DLD1 (cell line): ENCODE results near the gene KRTAP5-5.

Experiments
- in situ Hi-C: cut with HindIII; loops from 2 replicates; pipeline ENCODE4 v1.10.0; 2017; ENCODE audit warnings: low sequenced_read_pairs

Gene KRTAP5-5

DNA sequence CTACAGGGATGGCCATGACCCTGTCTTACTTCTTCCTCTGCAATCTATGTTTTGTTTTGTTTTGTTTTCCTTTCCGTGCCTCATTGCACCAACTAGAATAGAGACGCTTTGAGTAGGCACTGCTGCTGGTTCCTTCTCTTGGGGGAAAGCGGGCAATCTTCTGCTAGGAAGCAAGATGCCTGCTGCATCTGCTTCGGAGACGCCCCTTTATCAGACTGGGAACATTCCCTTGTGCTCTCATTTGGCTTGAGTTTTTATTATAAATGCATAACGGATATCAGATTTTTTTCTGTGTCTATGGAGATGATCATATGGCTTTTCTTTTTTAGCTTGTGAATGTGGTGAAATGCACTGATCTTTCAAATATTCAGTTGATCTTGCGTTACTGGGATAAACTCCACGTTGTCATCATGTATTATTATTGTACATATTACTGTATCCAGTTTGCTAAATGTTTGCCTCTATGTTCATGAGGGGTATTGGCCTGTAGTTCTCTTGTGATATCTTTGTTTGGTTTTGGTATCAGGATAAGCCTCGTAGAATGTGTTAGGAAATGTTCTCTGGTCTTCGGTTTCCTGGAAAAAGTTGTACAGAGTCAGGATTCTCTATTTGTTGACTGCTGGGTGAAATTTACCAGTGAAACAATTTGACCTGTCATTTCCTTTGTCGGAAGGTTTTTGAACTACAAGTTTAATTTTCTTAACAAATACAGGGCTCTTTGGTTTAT, 44.0 kb downstream of the KRTAP5-5 start:
- in situ Hi-C loops = no loop called here

DNA sequence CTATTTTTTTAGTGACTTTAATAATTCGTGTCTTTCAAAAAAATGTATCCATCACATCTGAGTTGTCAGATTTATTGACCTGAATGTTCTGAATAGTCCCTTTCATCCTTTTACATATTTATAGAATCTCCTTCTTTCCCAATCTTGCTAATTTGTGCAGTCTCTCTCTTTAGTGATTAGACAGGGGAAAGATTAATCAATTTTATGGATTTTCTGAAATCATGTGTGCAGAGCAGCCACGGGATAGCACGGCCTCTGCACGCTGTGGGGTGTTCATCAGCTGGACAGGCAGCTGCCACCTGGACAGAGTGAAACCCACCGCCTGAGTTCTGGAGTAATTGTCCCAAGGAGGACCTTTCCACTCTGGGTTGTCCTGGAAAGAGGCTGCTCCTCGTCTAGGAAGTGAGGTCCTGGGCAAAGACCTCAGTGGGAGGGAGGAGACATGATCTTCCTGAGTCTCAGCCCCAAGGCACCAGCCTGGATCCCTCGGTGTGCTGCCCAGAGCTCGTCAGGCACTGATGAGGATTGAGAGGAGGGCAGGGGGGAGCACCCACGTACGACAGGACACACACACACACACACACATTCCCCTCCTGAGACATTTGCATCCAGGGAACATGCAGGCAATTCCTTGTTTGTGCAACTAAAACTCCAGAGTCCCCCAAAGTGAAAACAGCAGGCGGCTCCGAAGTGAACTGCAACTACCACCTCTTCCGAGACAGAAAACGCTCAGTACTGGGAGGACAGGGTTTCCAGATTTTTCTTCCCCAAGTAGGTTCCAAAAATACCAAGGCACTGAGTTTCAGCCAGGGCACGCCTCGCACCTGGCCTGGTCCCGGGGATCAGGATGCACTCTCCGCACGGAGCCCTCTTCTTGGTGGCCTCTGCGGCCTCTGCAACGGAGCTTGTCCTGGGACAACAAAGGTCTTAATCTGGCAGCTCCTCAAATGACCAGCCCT, 44.9 kb downstream of the KRTAP5-5 start:
- in situ Hi-C loops = no loop called here

DNA sequence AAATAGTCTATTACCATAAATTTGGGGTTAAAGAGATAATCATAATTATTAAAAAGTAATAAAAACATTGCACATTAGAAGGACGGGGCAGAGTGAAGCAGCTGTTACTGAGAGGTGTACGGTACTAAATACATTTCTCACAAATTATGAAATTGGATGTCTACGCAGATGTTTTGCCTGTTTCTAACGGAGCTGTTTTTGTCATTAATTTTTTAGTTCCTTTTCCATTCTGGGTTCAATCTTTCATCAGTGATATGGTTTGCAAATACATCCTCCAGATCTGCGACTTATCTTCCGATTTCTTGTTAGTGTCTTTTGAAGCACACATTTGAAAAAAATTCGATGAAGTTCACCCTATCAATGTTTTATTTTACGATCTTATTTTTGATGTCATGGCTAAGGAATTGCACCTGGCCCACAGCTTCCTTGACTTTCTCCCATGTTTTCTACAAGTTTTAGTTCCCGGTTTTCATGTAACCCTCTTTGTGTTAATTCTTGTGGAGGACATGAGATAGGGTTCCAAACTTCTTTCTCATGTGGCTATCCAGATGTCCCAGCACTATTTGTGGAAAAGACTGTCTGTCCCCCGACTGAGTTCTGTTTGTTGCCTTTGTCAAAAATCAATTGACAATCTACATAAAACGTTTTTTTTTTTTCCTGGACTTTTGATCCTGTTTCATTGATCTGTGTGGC, 46.1 kb downstream of the KRTAP5-5 start:
- in situ Hi-C loops = no loop called here

DNA sequence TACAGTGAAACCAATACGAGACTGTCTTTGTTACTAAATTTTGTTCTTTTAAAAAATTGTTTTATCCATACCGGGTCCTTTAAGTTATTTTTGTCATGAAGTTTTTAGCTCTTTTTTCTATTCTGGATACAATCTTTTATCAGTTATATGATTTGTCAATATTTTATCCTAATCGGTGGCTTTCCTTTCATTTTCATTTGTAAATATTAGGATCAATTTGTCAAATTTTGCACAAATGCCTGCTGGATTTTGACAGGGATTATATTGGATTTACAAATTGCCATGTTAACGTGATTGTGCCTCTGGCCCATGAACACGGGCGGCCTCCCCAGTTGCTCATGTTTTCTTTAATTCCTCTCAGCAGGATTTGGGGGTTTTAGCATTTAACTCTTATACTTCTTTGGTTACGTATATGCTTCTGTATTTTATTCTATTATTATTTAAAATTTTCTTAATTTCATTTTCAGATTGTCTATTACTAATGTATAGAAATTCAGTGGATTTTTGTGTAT, 46.7 kb downstream of the KRTAP5-5 start:
- in situ Hi-C loops = no loop called here

DNA sequence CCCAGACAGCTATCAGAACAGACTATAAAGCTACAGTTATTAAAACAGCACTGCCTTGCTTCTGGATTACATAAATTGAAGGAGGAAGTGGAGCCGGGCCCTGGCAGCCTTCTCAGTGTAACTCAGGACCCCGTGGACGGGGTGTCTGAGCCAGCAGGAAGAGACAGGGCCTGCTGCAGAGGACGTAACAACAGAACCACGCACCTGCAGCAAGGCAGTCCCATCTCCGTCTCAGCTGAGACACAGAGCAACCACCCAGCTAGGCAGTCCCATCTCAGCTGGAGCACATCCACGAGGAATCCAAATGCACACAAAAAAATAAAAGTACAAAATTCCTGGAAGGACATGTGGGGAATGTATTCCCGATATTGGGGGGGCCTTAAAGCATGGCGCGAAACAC, 50.3 kb downstream of the KRTAP5-5 start:
- in situ Hi-C loops = no loop called here
